Stimulated activated CD4-positive, alpha-beta T cell treated with anti-CD3 and anti-CD28 coated beads, Interleukin-4, amount 100 ng/mL, for 4 hours (primary cell): Measurements from ENCODE around the gene ATP6V1B1.
"Not testable (repeated sequence)": the region's sequence is repeated elsewhere in the genome, so short reads cannot be mapped to it uniquely, and the experiment has no call there.

Experiments
- DNase-seq, 2 experiments: peaks; one replicate each; pipeline ENCODE4 v3.0.0-alpha.2; 2020

ATP6V1B1 gene

DNA sequence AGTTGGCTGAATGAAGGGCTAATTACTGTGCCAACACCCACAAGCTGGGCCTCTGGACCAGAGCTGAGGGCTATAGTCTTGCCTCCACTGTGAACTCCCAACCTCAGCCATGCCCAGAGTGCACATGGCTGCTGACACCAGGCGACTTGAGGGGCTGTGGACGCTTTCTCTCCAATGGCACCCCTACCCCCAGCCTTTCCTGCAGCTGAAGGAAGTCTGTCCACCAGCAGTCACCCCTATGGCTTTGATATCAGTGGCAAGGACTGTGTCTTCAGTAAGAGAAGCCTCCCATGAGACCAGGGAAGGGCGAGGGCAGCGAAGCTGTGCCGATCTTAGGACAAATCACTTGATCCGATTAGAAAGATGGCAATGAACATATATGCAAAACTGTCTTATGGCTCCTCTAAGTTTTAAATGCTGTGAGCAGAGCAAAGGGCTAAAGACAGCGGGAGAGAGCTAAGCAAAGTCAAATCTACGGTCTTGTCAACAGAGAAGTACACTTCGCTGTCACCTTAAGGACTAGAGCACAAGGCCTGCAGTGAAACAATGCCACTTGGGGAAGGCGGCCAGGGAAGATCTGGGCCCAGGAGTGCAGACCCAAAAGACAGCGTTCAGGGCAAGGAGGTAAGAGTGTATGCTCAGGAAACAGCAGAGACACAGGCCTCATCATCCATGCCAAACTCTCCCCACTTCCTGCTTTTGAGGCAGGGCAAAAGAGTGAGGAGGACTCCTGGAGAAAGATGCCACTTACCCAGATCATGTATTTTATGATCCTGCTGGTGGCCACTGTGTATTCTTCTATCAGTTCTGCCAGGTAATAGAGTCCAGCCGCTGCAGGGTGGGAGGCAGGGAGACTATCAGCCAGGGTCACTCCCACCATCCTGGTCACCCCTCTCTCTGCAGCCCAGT lies 57.5 kb downstream of the ATP6V1B1 start:
- no peak for DNase-seq

- peak; percentile 33 to 49 for DNase-seq
Measured at GRCh38 chr2:70994009-70994698, 58.5 kb downstream of the ATP6V1B1 start.

DNA sequence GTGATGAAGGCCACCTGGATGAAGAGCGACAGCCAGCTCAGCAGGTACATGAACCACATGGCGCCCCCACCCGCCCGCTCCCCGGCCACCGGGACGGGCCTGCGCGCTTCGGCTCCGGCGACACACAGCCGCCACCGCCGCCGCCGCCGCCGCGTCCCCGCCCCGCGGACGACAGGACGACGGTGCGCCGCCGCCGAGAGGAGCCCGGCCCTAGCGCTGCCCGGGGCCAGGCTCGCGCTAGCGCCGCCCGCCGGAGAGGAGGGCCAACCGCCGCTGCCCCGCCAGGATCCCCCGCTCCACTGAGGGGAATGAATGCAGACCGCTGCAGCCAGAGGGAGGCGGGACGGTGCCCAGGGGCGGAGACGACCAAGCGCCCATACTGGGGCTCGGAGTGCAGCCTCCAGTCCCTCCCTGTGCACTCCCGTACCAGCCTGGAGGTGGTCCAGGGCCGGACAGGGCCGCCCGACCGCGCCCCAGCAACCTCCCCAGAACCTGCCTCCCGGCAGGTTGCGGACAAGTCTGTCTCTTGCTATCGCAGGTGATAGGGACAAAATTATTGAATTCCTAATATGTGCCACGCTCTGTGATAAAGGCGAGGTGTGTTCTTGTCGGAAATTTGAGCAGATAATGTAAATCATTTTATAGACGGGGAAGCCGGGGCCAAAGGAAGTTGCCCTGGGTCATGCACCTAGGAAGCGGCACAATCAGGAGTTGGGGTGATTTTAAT lies 59.2 kb downstream of the ATP6V1B1 start, which contains the start of gene TEX261:
Gene TEX261 (minus strand): TSS at position 175 of the 727 bp plus-strand sequence. CDS start 116 bp downstream, at position 59.
- peak; percentile 83 to 91 for DNase-seq

GRCh38 chr2:70995426-70995729 lies 59.7 kb downstream of the ATP6V1B1 start:
- DNase-seq: peak in 1 of 2 experiments; percentile 58

DNA sequence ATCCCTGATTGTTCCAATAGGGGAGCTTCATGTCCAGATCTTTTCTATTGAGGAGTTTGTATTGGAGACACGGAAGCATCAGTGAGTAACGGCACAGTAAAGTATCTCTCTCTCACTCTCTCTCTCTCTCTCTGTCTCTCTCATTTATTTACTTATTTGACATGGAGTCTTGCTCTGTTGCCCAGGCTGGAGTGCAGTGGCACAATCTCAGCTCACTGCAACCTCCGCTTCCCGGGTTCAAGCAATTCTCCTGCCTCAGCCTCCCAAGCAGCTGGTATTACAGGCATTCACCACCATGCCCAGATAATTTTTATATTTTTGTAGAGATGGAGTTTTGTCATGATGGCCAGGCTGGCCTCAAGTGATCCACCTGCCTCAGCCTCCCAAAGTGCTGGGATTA lies 63.2 kb downstream of the ATP6V1B1 start:
- DNase-seq: not testable (repeated sequence)

- DNase-seq: no peak
Measured at GRCh38 chr2:70999362-70999761, 63.7 kb downstream of the ATP6V1B1 start.

- DNase-seq: not testable (repeated sequence)
Measured at GRCh38 chr2:70999931-71000330, 64.2 kb downstream of the ATP6V1B1 start.

DNA sequence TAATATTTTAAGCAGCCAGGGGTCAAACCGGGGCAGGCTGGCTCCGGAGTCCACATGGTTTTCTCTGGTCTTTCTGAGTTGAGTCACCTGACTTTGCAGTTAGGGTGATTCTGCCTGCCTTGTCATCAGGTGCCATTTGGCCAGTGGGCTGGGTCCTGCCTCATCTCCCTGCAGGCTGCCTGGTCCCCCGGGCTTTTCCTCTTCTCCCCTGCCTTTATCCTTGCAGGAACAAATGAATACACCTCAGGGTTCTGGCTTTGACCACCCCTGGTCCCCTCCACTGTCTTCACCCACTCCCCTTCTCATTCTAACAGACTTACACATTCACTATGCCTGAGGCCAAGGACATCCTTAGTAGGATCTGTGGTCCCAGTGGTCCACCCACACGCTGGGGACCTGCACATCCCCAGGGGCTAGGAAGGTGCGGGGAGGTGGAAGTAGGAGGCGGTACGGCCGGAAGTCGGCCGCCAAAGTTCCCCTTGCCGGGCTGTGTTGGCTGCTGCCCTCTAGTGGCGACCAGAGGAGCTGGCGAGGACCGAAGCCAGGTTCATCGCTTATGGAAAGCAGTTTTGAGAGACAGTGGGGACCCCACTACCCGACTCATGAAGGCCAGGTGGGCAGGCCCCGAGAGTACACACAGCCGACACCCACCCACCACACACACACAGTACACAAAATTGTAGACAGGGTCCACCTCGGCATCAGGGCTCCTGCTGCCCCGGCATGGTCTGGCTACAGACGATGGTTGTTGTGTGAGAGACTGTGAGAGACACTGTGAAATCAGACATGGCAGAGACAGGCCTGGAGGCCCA lies 65.3 kb downstream of the ATP6V1B1 start:
- DNase-seq: peak; percentile 75 to 79

- no peak for DNase-seq
Measured at GRCh38 chr2:71001592-71001927, 65.9 kb downstream of the ATP6V1B1 start.

DNA sequence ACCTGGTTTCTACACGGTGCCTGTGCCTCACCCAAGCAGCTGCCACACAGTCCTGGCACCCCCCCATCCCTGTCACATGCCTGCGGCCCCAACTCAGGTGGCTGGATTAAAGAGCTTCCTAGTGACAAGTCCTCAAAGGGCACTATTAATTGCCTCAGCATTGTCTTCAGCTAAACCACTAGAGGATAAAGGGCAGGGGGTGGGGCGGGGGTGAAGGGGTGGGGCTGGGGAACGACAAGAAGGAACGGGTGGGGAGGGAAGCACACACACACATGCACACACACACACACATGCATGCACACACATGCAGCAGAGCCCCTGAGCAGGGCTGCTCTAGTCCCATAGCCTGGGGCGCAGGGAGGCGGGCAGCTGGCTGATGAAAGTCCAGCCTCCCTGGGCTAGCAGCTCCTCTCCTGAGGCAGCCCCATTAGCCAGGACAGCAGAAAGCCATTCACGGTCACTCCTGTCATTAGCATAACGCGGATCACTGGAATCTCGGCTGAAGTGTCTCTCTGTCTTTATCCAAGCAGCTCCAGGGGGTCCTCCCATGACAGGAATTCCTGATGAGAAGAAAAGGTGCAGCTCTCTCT lies 66.4 kb downstream of the ATP6V1B1 start:
- DNase-seq: no peak

DNA sequence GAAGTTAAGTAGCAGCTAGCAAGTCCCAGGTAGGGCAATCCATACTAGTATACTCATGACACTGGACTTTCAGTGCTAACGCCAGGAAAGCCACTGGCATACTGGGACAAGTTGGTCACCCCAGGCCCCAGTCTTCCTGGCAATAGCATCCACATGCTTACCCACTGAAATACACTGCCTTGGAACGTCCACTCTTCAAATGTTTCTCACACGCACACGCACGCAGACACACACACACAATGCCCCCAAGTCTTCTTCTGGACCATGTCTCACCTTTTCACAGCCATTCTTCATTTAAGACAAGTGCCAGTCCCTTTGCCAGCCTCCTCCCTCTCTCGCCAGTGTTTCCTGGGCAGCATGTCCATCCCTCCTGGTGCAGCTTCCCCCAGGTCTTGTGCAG lies 67.7 kb downstream of the ATP6V1B1 start:
- no peak for DNase-seq

DNA sequence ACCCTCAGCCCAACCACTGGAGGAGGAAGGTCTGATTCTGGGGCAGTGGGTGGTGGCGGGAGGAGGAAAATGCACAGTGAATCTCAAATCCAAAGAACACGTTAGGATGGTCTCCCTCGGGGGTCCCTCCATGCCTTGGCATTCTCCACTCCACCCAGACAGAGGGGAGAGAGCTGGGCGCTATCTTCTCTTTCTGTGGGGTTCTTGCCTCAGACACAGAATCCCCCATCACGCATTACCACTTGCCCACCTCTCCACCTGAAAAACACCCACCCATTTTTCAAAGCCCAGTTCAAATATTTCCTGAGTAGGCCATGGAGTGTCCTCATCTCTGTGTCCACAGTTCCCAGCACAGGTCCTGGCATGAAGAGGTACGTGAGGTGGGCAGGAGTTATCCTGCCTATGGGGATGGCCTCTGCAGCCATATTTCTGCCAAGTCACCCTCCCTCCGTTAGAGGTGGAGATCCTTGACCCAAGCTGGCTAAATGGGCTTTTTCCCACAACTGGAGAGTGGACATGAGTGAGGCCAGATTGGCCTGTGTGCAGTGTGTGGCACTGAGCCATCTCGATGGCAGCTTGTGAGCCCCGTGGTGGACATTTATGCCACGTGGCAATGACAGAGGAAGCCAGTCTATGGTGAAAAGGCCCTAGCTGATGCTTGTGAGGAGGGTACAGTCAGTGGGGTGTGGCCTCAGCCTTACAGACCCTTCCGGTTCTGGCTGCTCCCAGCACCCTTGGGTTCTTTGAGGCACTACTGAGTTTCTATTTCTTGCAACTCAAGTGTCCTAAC lies 68.5 kb downstream of the ATP6V1B1 start:
- DNase-seq: no peak

- DNase-seq: no peak
Measured at GRCh38 chr2:71004857-71005256, 69.2 kb downstream of the ATP6V1B1 start.

DNA sequence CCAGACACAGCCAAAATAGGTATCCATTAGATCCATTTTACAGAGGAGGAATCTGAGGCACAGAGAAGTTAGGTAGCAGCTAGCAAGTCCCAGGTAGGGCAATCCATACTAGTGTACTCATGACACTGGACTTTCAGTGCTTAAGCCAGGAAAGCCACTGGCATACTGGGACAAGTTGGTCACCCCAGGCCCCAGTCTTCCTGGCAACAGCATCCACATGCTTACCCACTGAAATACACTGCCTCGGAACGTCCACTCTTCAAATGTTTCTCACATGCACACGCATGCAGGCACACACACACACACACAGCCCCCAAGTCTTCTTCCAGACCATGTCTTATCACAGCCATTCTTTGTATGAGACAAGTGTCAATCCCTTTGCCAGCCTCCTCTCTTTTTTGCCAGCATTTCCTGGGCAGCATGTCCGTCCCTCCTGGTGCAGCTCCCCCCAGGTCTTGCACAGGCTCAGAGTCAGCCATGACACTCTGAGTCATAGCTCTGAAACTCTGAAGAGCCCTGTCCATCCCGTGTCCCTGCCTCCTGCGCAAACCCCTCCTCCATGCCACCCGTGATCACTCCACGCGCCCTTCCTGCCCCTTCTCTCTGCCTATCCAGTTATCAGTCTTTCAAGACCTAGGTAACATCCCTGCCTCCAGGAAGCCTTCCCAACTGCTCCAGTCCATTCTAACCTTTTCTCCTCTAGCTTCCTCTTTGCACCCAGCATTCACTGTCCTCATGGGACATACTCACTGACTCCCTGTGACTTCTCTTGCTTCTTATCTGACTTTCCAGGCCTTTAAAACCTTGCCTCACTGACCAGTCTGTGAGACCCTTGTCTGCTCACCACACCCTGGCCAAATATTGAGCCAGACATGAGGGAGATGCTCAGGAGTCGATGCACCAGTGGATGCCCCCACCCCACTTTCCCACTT lies 69.8 kb downstream of the ATP6V1B1 start:
- DNase-seq: no peak

GRCh38 chr2:71006323-71006722 lies 70.6 kb downstream of the ATP6V1B1 start:
- no peak for DNase-seq

DNA sequence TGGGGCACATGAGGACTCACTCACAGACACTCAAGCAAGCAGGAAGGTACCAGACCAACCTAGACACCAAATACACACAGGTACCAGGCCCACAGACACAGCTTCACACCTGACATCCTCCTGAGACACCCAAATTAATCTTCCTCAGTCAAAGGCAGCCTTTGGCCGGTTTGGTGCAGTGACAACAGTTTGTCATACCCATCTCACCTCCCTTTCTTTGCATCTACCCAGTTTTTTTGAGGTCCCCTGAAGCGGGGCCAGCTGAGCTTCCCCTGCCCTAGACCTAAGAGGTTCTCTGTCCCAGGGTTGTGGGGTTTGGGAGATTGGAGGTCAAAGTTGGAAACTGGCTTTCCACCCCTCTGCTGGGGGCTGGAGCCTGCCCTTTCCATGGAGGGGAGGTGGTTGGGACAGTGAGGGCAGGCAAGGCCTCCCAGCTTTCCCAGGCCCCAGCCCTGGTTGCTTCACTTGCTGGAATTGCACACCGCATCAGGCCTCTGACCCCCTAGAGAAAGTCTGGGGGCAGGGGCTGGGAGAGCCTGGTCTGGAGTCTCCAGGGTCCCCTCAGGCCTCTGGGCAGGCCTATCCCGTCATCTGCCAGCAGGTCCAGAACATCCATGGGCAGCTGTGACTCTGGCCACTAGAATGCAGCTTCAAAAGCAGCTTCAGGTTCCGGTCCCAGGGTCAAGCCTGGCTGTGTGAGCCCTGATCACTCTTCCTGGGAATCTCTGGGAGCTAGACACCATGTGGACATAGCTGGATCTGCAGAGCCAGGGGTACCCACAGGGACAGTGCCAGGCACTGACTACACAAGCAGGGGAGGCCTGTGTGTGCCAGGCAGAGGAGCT lies 71.5 kb downstream of the ATP6V1B1 start:
- DNase-seq: no peak

GRCh38 chr2:71008342-71008741 lies 72.6 kb downstream of the ATP6V1B1 start:
- no peak for DNase-seq

- not testable (repeated sequence) for DNase-seq
Measured at GRCh38 chr2:71011786-71012185, 76.1 kb downstream of the ATP6V1B1 start.
